Measurements from ENCODE around the gene ERF.

Gene ERF

DNA sequence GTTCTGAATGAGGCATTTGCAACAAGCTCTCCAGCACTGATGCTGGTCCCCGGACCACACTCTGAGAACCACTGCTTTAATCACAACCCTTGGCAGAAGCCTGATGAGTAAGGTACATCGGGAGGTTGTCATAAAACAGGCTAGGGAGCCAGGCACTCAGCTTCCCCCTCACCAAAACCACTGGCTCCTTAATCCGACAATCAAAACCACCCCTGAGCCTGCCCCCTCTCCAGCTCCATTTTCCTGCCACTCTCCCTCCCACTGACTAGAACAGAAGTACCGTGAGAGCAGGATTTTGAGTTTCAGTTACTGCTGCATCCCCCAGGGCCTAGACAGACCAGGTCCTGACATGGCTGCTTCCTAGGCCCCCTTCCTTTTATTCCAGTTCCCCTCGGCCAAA, 19.7 kb downstream of the ERF start:
- DNase-seq, result no peak

DNA sequence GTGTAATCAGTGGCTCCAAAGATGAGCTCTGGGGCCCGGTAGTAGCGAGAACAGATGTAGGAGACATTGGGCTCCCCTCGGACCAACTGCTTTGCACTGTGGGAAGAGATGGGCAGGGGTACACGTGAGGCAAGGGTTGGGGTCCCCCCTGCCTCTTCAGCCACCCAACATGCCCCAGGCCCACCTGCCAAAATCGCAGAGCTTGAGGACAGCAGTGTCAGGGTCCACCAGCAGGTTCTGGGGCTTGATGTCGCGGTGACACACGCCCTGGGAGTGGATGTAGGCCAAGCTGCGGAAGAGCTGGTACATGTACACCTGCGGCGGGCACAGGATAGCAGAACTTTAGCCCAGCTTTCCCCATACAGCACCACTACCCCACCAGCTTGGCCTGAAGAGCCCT, 20.6 kb downstream of the ERF start:
- DNase-seq, result no peak

DNA sequence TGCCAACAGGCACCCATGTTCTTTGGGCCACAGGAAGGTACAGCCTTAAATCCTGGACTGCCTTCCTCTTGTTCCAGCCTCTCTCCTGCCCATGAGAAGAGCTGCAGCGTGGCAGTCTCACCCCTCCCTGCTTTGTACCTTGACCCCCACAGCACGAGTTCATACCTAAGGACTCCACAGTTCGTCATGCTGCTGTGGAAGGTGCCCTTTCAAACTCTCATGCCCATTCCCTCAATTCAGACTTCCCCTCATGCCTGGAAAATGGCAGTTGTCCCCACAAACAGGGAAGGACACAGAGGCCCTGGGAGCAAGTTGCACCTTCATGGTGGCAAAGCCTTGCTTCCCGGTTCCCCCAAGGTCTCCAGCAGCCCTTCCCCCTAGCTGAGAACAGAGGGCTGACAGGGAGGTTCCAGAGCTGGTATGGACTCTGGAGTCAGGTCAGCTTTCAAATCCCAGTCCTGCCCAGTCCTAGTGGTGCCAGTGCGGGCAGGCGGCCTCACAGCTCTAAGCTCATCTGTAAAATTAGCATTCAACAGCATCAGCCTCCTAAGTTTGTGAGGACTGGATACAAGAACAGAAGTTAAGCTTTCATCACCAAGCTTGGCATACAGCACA, 21.1 kb downstream of the ERF start:
- DNase-seq, result no peak

DNA sequence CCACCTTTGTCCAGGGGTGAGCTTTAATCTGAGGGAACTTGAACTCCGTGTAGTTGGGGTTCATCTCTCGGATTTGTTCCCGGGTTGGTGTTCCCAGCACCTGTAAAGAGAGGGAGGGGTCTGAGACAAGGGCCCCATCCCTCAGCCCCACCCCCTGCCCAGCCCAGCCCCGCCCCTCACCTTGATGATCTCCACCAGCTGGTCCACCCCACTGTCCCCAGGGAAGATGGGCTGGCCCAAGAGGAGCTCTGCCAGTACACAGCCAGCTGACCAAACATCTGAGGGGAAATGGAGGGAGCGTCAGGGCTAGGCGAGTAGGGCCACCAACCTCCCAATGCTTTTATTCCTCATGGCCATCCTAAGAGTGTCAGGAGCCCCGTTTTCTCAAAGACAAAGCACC, 21.8 kb downstream of the ERF start:
- DNase-seq, result no peak

DNA sequence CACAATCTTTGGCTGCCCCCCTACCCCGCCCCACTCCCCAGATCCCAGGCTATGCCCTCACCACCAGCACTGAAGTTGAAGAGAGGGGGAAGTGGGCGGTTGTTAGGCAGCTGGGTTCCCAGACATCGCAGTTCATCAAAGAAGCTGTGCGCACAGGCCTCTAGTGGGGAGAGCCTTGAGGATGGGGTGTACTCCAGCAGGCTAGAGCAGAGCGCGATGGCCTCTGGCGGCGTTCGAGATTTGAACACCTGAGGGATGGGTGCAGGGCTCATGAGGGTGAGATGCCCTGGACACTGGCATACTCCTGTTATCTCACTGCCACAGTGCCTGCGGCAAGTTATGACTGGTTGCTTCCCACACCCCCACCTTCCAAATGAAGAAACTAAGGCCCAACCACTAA, 22.5 kb downstream of the ERF start:
- no peak for DNase-seq

DNA sequence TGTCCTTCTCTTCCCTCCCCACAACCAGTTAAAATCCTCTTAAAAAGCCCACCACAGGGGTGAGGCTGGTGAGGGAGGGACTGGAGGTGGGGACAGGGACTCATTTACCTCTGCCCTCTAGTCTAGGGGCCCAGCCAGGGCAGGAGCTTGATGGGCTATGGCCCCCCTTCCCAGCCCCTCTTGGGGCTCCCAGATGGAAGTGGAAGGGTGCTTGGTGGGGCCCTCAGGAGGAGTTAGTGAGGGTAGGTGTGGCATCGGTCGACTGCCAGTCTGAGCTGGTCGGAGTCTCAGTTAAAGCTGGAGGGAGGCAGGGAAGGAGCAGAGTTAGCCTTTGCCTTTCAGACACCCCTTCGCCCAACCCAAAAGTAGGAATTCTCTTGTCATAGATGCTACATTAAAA, 24.4 kb downstream of the ERF start:
- DNase-seq, result no peak

DNA sequence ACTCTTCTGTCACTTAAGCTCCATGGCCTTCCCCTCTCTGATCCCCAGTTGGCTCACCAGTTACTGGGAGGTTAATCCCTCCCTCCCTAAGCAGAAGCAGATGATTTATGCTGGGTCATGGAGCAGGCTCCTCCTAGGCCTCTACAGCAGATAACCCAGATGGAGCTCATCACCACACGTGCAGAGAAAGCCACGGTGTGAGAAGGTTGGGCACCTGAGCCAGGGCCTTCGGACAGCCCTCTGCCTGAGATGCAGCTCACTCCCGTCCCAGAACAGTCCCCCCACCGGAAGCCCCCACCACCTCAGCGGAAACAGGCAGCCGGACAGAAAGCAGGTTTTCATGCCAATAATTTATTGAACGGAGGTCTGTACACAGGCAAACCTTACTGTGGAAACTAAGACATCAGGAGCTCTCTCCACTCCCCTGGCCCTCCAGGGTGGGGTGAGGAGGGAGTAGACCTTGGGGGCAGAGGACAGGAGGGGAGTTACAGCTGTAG, 25.0 kb downstream of the ERF start:
- no peak for DNase-seq

DNA sequence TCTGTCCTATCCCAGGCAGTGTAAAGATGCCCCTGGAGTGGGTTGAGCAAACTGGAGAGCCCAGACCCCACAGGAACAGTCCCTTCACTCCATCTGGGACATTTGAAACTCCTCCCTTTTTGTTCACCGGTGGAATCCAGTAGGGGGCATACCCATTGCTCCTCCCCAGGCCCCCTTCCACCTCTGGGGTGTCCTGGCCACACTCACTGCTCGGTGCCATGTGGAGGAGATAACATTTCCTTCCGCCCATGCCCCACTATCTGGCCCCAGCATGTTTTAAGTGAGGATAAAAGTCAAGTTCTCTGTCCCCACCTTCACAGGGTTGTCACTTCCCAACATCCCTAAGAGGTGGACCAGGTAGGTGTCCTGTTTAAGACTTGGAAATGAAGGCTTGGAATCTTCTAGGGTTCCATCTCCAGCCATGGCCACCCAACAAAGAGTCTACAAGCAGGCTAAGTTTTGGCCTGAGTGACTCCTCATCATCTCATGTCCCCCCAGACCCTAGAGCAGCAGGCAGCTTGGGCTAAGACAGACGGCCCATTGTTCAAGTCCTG, 25.6 kb downstream of the ERF start:
- no peak for DNase-seq

DNA sequence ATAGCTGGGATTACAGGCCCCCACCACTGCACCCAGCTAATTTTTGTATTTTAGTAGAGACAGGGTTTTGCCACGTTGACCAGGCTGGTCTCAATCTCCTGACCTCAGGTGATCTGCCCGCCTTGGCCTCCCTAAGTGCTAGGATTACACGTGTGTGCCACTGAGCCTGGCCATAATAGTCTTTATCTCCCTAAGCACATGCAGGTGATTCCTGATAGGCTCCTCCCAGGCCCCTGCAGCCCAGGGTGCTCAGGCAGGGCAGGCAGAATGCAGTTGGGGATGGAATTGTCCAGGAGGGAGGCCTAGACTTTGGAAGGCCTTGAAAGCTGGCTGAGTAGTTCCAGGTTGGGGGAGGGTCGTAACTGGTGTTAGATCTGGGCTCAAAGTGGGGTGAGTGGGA, 26.3 kb downstream of the ERF start:
- no peak for DNase-seq

DNA sequence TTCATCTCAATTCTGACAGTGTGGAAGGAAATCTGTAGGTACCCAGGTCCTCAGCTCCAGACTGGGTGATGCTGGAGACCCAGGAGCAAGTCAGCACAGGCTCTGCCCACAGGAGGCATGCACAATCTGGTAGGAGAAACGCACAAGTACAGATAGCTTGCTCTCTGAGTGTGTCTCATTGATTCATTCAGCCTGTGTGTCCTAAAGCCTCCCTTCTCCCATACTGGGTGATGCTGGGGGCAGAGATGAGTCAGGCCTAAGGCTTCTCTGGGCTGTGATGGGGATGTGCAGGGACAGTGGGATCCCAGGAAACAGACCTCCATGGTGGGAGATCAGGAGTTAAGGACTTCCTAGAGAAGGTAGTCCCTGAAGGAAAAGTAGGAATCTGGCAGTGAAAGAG, 28.0 kb downstream of the ERF start:
- no peak for DNase-seq

DNA sequence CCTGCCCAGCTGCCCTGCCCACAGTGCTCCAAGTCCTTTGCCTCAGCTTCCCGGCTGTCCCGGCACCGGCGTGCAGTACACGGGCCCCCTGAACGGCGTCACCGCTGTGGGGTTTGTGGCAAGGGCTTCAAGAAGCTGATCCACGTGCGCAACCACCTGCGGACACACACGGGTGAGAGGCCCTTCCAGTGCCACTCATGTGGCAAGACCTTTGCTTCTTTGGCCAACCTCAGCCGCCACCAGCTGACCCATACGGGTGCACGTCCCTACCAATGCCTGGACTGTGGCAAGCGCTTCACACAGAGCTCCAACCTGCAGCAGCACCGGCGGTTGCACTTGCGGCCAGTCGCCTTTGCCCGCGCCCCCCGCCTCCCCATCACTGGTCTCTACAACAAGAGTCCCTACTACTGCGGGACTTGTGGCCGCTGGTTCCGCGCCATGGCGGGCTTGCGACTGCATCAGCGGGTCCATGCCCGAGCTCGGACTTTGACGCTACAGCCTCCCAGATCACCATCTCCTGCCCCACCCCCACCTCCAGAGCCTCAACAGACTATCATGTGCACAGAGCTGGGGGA, 29.1 kb downstream of the ERF start:
- DNase-seq, result no peak

DNA sequence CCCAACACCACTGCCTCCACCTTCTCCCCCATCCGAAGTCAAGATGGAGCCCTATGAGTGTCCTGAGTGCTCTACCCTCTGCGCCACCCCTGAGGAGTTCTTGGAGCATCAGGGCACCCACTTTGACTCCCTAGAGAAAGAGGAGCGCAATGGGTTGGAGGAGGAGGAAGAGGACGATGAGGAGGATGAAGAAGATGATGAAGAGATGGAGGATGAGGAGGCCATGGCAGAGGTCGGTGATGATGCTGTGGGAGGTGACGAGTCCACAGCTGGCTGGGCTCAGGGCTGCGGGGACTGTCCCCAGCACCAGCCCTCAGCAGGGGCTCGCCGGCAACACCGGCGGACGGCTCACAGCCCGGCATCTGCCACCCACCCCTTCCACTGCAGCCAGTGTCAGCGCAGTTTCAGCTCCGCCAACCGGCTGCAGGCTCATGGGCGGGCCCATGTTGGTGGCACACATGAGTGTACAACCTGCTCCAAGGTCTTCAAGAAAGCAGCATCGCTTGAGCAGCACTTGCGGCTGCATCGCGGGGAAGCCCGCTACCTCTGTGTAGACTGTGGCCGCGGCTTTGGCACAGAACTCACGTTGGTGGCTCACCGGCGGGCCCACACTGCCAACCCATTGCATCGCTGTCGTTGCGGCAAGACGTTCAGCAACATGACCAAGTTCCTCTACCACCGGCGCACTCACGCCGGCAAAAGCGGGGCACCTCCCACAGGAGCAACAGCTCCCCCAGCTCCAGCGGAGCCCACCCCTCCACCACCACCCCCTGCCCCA, 29.8 kb downstream of the ERF start:
- no peak for DNase-seq

DNA sequence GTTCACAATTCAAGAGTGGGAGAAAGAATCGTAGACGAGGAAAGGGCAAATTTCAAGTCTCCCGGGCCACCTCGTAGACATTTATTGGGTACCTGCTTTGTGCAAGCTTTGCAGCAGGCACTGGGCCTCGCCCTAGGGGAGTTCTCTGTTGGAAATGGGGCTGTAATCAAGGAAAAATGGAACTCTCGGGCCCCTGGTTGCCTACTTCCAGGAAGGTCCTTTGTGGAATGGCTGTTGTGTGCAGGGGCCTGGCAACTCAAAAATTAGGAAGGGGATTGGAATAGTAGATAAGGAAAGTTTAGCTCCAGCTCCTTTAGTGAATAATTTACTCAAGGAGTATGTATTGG, 34.2 kb downstream of the ERF start:
- DNase-seq, result no peak

DNA sequence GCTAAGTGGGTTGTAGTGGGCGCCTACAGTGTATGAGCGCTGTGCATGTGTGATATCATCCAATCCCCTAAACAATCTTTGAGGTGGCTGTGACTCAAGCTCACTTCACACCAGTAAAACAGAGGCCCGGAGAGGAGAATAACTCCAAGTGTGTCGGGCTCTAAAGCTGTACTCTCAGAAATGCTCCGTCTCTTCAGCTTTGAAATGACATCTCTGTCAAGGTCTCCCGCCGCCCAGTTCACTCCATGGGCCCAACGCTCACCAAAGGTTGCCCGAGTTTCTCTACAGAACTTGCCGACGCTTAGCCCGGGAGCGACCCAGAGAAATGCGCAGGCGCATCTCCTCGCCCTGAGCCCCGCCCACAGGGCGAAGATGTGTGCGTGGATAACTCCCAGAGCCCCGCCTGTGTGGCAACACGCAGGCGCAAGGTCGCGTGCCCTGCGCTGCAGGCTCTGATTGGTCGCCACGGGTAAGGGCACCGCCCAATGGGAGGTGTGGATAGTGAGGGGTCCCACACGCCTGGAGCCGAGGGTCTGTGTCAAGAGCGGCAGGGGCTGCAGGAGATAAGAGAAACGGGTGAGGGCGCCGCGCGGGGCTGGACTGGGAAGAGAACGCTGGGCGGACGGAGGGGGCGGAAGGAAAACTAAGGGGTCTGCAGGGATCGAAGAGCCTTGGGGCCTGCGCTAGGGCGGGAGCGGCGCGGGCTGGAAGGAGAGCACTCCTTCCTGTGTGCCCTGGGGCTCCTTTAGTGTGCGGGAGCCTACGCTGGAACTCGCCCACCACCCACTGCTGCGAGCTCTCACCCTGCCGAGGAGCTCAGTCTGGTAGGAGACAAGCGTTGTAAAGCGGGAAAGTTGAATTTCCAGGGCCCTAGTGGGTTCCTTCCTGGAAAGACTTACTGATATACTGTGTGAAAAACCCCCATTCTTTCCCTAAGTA, 34.8 kb downstream of the ERF start, which contains the start of gene ZNF526:
ZNF526 (plus strand) TSS at position 501 of the 939 bp plus-strand sequence. CDS start 4,092 bp downstream, outside the sequence.
- peak; percentile 98 for DNase-seq

DNA sequence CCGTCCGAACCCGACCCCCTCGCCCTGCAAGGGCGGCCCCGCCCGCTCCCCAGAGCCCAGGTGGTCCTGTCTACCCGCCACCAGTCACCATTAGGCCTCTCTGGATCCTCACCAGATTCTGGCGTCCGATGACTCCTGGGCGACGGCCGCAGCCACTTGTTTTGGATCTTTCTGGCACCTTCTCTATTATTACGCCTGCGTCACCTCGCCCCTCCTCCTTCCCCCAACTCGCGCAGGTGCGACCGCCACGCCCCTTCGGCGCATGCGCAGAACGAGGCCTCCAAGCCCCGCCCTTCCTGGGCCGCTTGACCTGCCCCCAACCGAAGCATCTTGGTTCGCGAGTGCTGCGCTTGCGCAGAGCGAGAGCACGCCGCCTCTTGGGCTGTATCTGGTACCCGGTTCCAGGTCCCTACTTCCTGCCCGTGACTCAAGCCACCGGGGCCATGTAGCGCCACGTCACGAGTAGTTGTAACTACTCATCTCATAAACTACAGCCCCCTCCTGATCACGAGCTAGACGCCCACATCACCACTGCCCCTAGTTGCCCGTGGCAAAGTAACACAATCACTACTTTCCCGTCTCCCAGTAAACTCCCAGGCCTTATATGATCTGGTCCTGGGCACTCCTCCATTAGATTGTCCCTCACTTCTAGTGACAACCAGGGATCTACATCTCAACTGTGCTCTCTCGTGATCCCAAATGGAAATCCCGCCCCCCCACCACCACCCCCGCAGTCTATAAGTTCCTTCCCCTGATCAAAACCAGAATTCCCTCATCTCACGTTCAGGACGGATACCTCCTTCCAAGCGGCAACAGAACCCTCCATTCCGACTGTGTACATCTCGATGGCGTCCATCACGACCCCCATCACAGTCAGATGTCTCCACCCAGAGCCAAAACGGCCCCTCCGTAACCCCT, 37.1 kb downstream of the ERF start, which contains the start of gene DEDD2:
DEDD2 (minus strand) TSS at position 158 of the 918 bp plus-strand sequence. CDS start 670 bp downstream, outside the sequence.
- DNase-seq, result peak; percentile 97

DNA sequence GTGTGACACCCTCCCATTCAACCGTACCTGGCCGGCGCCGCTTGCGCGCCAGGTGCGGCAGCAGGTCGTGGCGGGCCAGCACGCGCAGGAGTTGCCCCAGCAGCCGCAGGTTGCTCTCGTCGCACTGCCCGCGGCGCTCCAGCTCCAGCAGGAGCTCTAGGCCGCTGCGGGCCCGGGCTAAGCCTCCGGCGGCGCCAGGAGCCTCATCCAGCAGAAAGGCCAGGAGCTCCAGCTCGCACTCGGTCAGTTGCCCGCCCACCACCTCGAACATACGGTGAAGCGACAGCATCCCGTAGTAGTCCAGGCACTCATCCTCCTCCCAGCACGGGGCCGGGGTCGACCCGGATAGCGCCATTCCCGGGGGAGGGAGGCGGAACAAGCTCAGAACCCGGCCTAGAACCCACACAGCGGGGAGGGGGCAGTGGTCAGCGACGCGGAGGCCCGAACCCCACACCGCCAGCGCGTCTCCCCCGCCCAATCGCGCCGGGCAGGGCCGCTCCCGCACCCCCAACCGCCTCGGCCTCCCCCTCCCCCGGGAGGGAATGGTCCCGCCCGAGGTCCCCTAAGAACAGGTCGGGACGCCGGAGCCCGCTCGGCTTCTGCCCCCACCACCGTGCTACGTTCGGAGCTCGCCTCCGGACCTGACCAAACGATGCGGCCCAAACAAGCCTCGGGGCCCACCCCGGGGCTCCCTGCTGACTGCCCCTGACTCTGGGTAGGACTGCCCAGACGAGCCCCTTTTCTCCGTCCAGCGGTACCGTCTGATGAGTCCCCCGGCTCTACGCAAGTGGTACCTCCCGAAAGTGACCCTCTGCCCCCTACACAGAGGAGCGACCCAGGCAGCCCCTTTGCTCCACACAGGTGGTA, 38.0 kb downstream of the ERF start:
- peak; percentile 55 for DNase-seq

DNA sequence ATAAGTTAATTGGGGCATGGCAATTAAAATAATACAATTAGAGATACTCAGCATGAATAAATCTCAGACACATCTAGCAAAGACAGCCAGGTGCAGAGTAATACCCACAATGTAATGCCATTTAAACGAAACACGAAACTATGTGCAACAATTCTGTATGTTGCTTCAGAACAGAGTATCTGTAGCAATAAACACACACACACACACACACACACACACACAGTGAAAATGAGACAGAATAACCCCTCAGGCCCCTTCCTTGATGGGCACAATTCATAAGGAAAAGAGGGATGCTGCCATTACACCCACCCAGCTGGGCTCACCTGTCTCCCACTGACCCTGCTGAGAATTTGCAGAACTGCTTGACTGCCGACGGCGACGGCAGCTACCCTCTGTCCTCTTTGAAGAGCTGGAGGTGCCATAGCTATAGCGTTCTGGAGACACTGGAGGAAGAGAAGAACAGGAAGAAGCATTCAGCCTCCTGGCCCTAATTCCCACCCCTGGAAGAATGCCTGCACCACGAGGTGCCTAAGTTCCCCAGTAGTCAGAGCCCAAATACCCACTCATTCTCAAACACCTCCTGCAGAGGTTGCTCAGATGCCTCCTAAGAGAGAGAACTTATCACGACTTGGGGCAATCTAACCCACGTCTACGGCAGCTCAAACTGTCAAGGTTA, 40.0 kb downstream of the ERF start:
- no peak for DNase-seq

DNA sequence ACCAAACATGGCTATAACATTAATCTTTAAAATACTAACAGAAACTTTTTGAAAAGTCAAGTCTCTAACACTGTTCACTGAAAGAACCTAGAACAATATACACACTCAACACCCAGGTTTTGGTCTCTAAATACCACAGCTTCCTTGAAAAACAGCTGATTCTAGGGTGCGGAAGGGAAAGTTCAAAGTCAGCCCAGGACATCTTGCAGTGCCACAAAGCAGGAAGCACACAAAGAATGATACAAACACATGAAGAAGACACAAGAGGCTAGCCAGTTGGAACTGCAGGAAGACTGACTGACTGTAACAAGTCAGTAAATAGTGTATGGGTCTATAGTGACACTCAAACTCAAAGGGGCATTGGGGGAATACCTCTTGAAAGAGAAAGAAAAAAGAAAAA, 42.0 kb downstream of the ERF start:
- DNase-seq, result no peak

DNA sequence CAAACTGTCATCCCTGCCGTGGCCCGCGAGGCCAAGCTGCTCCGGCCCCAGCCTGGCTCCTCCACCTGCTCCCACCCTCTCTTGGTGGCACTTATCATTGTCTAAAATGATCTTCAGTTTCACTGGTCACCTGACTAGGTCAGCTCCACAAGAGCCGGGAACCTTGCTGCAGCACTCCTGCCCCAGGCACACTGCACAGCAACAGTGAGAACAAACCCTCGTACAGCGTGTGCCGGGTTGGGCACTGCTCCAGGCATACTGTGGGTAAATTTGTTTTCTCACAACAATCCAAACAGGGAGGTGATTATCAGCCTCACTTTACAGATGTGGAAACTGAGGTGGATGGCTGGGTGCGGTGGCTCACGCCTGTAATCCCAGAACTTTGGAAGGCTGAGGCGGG, 46.3 kb downstream of the ERF start:
- DNase-seq, result no peak

DNA sequence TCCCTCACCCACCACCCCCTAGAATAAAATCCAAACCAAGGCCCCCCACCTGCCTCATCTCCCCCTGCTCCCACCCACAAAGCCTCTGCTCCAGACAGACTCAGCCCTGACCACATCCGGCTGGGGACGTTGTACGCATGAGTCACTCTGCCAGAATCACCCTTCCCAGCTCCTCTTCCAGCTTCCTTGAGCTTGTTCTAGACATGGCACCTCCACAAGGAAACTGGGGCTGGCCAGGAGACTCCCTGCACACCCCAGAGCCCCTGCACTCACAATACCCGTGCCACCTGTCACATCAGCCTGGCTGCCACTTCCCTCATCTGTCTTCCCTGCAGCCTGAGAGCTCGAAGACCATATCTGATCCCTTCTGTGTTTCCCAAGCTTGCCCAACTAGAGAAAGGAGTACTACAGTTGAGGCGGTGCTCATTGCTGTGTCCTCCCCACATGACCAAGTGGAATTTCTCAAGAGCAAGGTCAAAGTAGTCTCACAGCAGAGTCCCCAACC, 47.1 kb downstream of the ERF start:
- no peak for DNase-seq

Data from right forelimb (tissue), 1 donor.